GM12878 (cell line): ENCODE measurements around the gene HNRNPA0.

Source experiments
- BACH1 ChIP-seq: fragments of 450-650 bp; IDR thresholded peaks from 2 replicates; pipeline ENCODE4 v1.6.1; 2017; ENCODE audit warnings: mild to moderate bottlenecking, borderline replicate concordance
- MTA2 ChIP-seq: fragments of 450-650 bp; IDR thresholded peaks from 2 replicates; pipeline ENCODE4 v1.6.1; 2016; ENCODE audit warnings: low read depth, mild to moderate bottlenecking, moderate library complexity
- NRF1 ChIP-seq: conservative IDR thresholded peaks from 2 replicates; pipeline ENCODE4 v1.6.1; 2011; ENCODE audit warnings: mild to moderate bottlenecking, low read depth, low read length, improper control_type of control experiment
- POLR2AphosphoS5 ChIP-seq: IDR thresholded peaks from 2 replicates; pipeline ENCODE4 v1.6.1; 2011; ENCODE audit warnings: mild to moderate bottlenecking, low read length, inconsistent platforms
- TAF1 ChIP-seq: IDR thresholded peaks from 2 replicates; pipeline ENCODE4 v1.6.1; 2011; ENCODE audit warnings: mild to moderate bottlenecking, low read depth, low read length, borderline replicate concordance
- ZSCAN29 ChIP-seq: fragments of 450-650 bp; IDR thresholded peaks from 2 replicates; pipeline ENCODE4 v1.6.1; 2017; ENCODE audit warnings: mild to moderate bottlenecking, moderate library complexity
- TF ChIP-seq, protein P1 (sequence below), 3 experiments: IDR thresholded peaks in 2 of 3; conservative IDR thresholded peaks in 1 of 3; 2 replicates each; pipeline ENCODE4 v1.5.1; 2011; ENCODE audit warnings: low read depth in 3 of 3, low read length in 3 of 3, mild to moderate bottlenecking in 3 of 3, control low read depth in 2 of 3, moderate library complexity in 2 of 3, inconsistent platforms in 1 of 3, mixed read lengths in 1 of 3; ENCODE audit not compliant: control insufficient read depth in 2 of 3, insufficient read depth in 1 of 3; ENCODE audit errors: extremely low read depth in 1 of 3
- TF ChIP-seq, protein P2 (sequence below): IDR thresholded peaks from 2 replicates; pipeline ENCODE4 v1.6.1; 2012; ENCODE audit warnings: low read depth, low read length, improper control_type of control experiment
- TF ChIP-seq, protein P3 (sequence below): fragments of 450-650 bp; IDR thresholded peaks from 2 replicates; pipeline ENCODE4 v1.6.1; 2016; ENCODE audit warnings: mild to moderate bottlenecking

DNA sequence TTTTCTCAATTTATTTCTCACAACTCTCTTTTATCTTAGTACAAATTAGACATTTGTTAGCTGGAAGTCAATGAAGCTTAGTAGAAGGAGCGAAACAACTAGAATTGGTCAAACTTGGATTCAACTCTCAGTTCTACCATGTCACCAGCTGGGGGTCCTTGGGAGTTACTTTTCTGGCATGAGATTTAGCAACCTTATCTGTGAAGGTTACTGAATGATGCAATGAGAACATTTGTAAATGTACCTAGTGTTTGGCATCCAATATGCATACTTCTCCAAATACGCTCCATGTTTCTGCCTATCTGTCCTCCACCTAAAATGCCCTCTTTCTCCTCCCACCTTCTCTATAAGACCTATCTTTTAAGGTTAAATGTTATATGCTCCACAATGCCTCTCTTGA is 6.3 kb downstream of the HNRNPA0 start:
- TF ChIP-seq TAF1 (no peak), NRF1 (no peak), MTA2 (no peak), ZSCAN29 (no peak), POLR2AphosphoS5 (no peak), BACH1 (no peak)
- TF ChIP-seq, protein P1, sequence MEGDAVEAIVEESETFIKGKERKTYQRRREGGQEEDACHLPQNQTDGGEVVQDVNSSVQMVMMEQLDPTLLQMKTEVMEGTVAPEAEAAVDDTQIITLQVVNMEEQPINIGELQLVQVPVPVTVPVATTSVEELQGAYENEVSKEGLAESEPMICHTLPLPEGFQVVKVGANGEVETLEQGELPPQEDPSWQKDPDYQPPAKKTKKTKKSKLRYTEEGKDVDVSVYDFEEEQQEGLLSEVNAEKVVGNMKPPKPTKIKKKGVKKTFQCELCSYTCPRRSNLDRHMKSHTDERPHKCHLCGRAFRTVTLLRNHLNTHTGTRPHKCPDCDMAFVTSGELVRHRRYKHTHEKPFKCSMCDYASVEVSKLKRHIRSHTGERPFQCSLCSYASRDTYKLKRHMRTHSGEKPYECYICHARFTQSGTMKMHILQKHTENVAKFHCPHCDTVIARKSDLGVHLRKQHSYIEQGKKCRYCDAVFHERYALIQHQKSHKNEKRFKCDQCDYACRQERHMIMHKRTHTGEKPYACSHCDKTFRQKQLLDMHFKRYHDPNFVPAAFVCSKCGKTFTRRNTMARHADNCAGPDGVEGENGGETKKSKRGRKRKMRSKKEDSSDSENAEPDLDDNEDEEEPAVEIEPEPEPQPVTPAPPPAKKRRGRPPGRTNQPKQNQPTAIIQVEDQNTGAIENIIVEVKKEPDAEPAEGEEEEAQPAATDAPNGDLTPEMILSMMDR (IDR thresholded peaks at IDR 0.05 in 2 of 3, conservative IDR thresholded peaks at IDR 0.05 in 1 of 3; ENCODE audit: control insufficient read depth in 2 of 3, extremely low read depth in 1 of 3, insufficient read depth in 1 of 3, low read depth in 3 of 3, low read length in 3 of 3) = no peak
- TF ChIP-seq, protein P2, sequence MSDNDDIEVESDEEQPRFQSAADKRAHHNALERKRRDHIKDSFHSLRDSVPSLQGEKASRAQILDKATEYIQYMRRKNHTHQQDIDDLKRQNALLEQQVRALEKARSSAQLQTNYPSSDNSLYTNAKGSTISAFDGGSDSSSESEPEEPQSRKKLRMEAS = no peak
- TF ChIP-seq, protein P3, sequence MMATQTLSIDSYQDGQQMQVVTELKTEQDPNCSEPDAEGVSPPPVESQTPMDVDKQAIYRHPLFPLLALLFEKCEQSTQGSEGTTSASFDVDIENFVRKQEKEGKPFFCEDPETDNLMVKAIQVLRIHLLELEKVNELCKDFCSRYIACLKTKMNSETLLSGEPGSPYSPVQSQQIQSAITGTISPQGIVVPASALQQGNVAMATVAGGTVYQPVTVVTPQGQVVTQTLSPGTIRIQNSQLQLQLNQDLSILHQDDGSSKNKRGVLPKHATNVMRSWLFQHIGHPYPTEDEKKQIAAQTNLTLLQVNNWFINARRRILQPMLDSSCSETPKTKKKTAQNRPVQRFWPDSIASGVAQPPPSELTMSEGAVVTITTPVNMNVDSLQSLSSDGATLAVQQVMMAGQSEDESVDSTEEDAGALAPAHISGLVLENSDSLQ = no peak
